HepG2 (cell line): ENCODE results near the gene TCAIM. TPM values are rescaled to one million over a fixed set of nuclear protein-coding genes. Genes with fewer than 3 reads are reported as not detected.

ENCODE experiments used
- ARID2 ChIP-seq: sonication (generic); formaldehyde crosslinking; IDR thresholded peaks from 2 replicates; pipeline ENCODE4 v1.8.1; 2022; ENCODE audit warnings: mild to moderate bottlenecking, missing genetic modification reagents, borderline replicate concordance
- FOXA3 ChIP-seq: IDR thresholded peaks from 2 replicates; pipeline ENCODE4 v1.6.1; 2016; ENCODE audit warnings: missing genetic modification reagents, missing compliant biosample characterization
- HMG20B ChIP-seq: conservative IDR thresholded peaks from 2 replicates; pipeline ENCODE4 v1.6.1; 2016; ENCODE audit warnings: missing genetic modification reagents, missing compliant biosample characterization
- HOXA7 ChIP-seq: sonication (generic); formaldehyde crosslinking; IDR thresholded peaks from 2 replicates; pipeline ENCODE4 v1.8.1; 2022; ENCODE audit warnings: mild to moderate bottlenecking, missing genetic modification reagents, moderate library complexity
- NCOA1 ChIP-seq: sonication (generic); formaldehyde crosslinking; IDR thresholded peaks from 2 replicates; pipeline ENCODE4 v1.9.0; 2021; ENCODE audit warnings: missing genetic modification reagents
- SATB2 ChIP-seq: sonication (generic); formaldehyde crosslinking; IDR thresholded peaks from 2 replicates; pipeline ENCODE4 v1.5.0; 2020; ENCODE audit warnings: missing genetic modification reagents
- SPEN ChIP-seq: sonication (generic); formaldehyde crosslinking; IDR thresholded peaks from 2 replicates; pipeline ENCODE4 v1.5.1; 2020; ENCODE audit warnings: low read depth, mild to moderate bottlenecking, missing genetic modification reagents
- ZBTB21 ChIP-seq: sonication (generic); formaldehyde crosslinking; IDR thresholded peaks from 2 replicates; pipeline ENCODE4 v1.4.0; 2020; ENCODE audit warnings: missing genetic modification reagents
- ZBTB40 ChIP-seq, 2 experiments: fragments of 450-650 bp in 1 of 2; sonication (generic) in 1 of 2; formaldehyde crosslinking in 1 of 2; IDR thresholded peaks; 2 replicates each; pipeline versions ENCODE4 v1.6.1 to v1.8.0; 2016 to 2022; ENCODE audit warnings: antibody characterized with exemption in 1 of 2, mild to moderate bottlenecking in 1 of 2, missing genetic modification reagents in 1 of 2
- ZNF264 ChIP-seq: sonication (generic); formaldehyde crosslinking; IDR thresholded peaks from 2 replicates; pipeline ENCODE4 v1.4.0; 2020; ENCODE audit warnings: missing genetic modification reagents
- ZNF687 ChIP-seq: sonication (generic); formaldehyde crosslinking; IDR thresholded peaks from 2 replicates; pipeline ENCODE4 v1.5.1; 2020; ENCODE audit warnings: mild to moderate bottlenecking, missing genetic modification reagents, moderate library complexity
- polyA plus RNA-seq, 8 experiments: library from polyadenylated mRNA; depleted of rRNA in 3 of 8; stranded (reverse) in 7 of 8; unstranded in 1 of 8; fragments of >200 nt; fragmentation: Illumina TruSeq in 4 of 8; extraction: Trizol in 4 of 8; gene quantifications; 2 replicates each; pipeline versions ENCODE4 v1.2.1 to v1.2.3, GENCODE V29; 2011 to 2016; ENCODE audit warnings: low read depth in 4 of 8, missing spikeins in 1 of 8, mixed read lengths in 1 of 8; ENCODE audit not compliant: insufficient read depth in 1 of 8
- total RNA-seq, 5 experiments: library from RNA; depleted of rRNA; stranded (reverse); fragments of >200 nt; fragmentation: Illumina TruSeq; extraction: Trizol; gene quantifications; 2 replicates each; pipeline ENCODE4 v1.2.3, GENCODE V29; 2016; ENCODE audit warnings: low read depth in 1 of 5
- TF ChIP-seq, protein P1 (sequence below): sonication (generic); formaldehyde crosslinking; IDR thresholded peaks from 2 replicates; pipeline ENCODE4; 2020; ENCODE audit warnings: missing genetic modification reagents, mild to moderate bottlenecking, borderline replicate concordance

TCAIM gene
- total and polyA plus RNA-seq, 2 of the 13 experiments (the other 11 are each of a cell fraction or from before 2014, with no cell fraction given), result 16.9 to 22.6 TPM

DNA sequence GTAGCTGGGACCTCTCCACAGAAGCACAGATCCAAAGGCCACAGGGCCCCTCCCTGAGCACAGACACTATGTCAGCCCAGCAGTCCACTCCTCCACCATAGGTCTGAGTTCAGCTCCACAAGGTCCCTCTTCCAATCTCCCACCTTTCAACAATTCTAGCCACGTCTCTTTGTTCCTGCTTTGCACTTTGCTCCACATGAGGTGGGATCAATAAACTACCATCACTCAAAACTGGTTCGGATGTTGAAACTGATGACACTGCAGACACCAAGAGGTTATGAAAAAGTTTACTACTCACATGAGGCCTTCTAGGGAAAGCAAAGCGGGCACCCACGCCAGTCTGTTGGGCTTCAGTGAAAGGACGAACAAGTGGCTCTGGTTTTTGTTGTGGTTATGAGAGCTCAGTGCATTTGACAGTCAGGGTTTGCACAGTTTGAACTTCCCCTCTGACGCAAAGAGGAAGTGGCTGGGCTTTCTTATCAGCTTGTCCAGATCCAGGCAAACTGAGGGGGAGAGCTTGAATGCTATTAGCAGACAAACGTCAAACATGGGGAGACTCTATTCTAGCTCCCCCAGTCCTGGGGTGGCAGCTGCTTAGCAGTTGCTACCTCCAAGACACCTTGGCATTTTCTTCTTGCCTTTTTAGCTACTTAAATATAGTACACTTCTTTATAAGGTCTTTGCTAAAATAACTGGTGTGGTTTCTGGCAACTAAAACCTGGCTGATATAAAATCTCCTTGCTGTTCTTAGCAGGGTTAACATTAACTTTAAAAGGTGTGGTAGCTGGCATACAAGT is 101.1 kb downstream of the TCAIM start (continued):
- TF ChIP-seq ZBTB40 (IDR thresholded peaks at IDR 0.05), result no peak
- TF ChIP-seq ZBTB40 (CRISPR knock-in tag; IDR thresholded peaks at IDR 0.05), result peak; percentile 85; the same call in 1 of the 2 replicates
- TF ChIP-seq ARID2 (CRISPR knock-in tag), result no peak
- TF ChIP-seq FOXA3 (CRISPR knock-in tag), result peak; percentile 86
- TF ChIP-seq NCOA1 (CRISPR knock-in tag), result peak; percentile 88
- TF ChIP-seq SPEN (CRISPR knock-in tag), result peak; percentile 48
- TF ChIP-seq ZNF687 (CRISPR knock-in tag), result peak; percentile 47; the same call in 1 of the 2 replicates
- TF ChIP-seq HOXA7, result no peak
- TF ChIP-seq HMG20B, result 0 out of 2 replicates have a peak, but pooled peaks have one; percentile 34
- no peak for TF ChIP-seq SATB2 (CRISPR knock-in tag)
- TF ChIP-seq ZNF264 (CRISPR knock-in tag), result peak; percentile 88; the same call in 1 of the 2 replicates
- TF ChIP-seq ZBTB21, result peak; percentile 65; the same call in 1 of the 2 replicates
- TF ChIP-seq, protein P1, sequence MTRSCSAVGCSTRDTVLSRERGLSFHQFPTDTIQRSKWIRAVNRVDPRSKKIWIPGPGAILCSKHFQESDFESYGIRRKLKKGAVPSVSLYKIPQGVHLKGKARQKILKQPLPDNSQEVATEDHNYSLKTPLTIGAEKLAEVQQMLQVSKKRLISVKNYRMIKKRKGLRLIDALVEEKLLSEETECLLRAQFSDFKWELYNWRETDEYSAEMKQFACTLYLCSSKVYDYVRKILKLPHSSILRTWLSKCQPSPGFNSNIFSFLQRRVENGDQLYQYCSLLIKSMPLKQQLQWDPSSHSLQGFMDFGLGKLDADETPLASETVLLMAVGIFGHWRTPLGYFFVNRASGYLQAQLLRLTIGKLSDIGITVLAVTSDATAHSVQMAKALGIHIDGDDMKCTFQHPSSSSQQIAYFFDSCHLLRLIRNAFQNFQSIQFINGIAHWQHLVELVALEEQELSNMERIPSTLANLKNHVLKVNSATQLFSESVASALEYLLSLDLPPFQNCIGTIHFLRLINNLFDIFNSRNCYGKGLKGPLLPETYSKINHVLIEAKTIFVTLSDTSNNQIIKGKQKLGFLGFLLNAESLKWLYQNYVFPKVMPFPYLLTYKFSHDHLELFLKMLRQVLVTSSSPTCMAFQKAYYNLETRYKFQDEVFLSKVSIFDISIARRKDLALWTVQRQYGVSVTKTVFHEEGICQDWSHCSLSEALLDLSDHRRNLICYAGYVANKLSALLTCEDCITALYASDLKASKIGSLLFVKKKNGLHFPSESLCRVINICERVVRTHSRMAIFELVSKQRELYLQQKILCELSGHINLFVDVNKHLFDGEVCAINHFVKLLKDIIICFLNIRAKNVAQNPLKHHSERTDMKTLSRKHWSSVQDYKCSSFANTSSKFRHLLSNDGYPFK, result peak; percentile 34; the same call in 1 of the 2 replicates
